Endothelial cell of umbilical vein (primary cell): ENCODE data around the gene HS3ST3A1. TPM values are rescaled to one million over a fixed set of nuclear protein-coding genes. Genes with fewer than 3 reads are reported as not detected.

ENCODE experiments used
- BruUV-seq: library from RNA; stranded (reverse); fragments of 400-500 nt; replicated peaks from 2 replicates; lab custom pipeline; 2021; lab: Mats Ljungman, UMichigan
- CTCF ChIA-PET: fragments of 300-600, 350-600 bp; sonication (Branson Sonifier 250); formaldehyde crosslinking; loops from one replicate; lab custom pipeline; 2021; ENCODE audit warnings: antibody characterized with exemption, inconsistent platforms; lab: Charles Lee
- POLR2A ChIA-PET: fragments of 300-600, 350-600 bp; sonication (Branson Sonifier 250); formaldehyde crosslinking; loops from one replicate; lab custom pipeline; 2021; ENCODE audit warnings: antibody characterized with exemption, inconsistent platforms; lab: Charles Lee
- DNase-seq: peaks from one replicate; pipeline ENCODE4 v3.0.0-alpha.2; 2011; ENCODE audit warnings: low read depth, low spot score
- FAIRE-seq: peaks from 2 replicates; lab custom pipeline; 2011; peaks lifted over from hg19 to GRCh38; lab: Jason Lieb, UNC
- H2AFZ ChIP-seq: 2 replicates; pipeline ENCODE4 v1.6.0; 2012; ENCODE audit warnings: low read depth, low read length, control low read depth, inconsistent platforms
- H3K27ac ChIP-seq: 2 replicates; pipeline ENCODE4 v1.5.1; 2011; ENCODE audit warnings: low read depth, mild to moderate bottlenecking, control low read depth, low read length, moderate library complexity; ENCODE audit not compliant: insufficient read depth
- H3K27me3 ChIP-seq, 2 experiments: 2 replicates each; pipeline versions ENCODE4 v1.6.0 to v1.6.1; 2011; ENCODE audit warnings: low read length in 2 of 2, mixed read lengths in 1 of 2; ENCODE audit not compliant: control insufficient read depth in 2 of 2, insufficient read depth in 2 of 2
- H3K36me3 ChIP-seq, 2 experiments: 2 replicates in 1 of 2; 3 replicates in 1 of 2; pipeline ENCODE4 v1.5.1; 2011; ENCODE audit warnings: low read length in 2 of 2, mild to moderate bottlenecking in 1 of 2, moderate library complexity in 1 of 2; ENCODE audit not compliant: control insufficient read depth in 2 of 2, insufficient read depth in 2 of 2; ENCODE audit errors: extremely low read depth in 1 of 2
- H3K4me1 ChIP-seq: 3 replicates; pipeline ENCODE4 v1.5.1; 2011; ENCODE audit warnings: mild to moderate bottlenecking, low read length; ENCODE audit not compliant: control insufficient read depth, insufficient read depth; ENCODE audit errors: extremely low read depth
- H3K4me2 ChIP-seq: 2 replicates; pipeline ENCODE4 v1.6.1; 2011; ENCODE audit warnings: low read length, control low read depth, mixed read lengths; ENCODE audit not compliant: insufficient read depth
- H3K4me3 ChIP-seq, 3 experiments: fragments of 200-600 bp in 1 of 3; sonication (generic), shearing (Covaris generic) in 1 of 3; replicated peaks in 1 of 3; 2 replicates each; pipeline ENCODE4 v1.5.1; 2011 to 2016; ENCODE audit warnings: control low read depth in 3 of 3, low read length in 3 of 3, mild to moderate bottlenecking in 2 of 3, inconsistent platforms in 1 of 3, low read depth in 1 of 3, moderate library complexity in 1 of 3; ENCODE audit not compliant: insufficient read depth in 1 of 3
- H3K79me2 ChIP-seq: 2 replicates; pipeline ENCODE4 v1.6.0; 2012; ENCODE audit warnings: low read length, inconsistent platforms; ENCODE audit not compliant: control insufficient read depth, insufficient read depth
- H3K9ac ChIP-seq: replicated peaks from 2 replicates; pipeline ENCODE3; 2011; ENCODE audit warnings: low read length, control low read depth; ENCODE audit not compliant: insufficient read depth; ENCODE audit errors: extremely low read depth
- H3K9me1 ChIP-seq: replicated peaks from 3 replicates; pipeline ENCODE4 v1.6.0; 2011; ENCODE audit warnings: mild to moderate bottlenecking, low read length; ENCODE audit not compliant: control insufficient read depth, insufficient read depth; ENCODE audit errors: extremely low read depth
- H3K9me3 ChIP-seq: replicated peaks from 2 replicates; pipeline ENCODE4 v1.5.1; 2012; ENCODE audit warnings: low read length, inconsistent platforms; ENCODE audit not compliant: control insufficient read depth, insufficient read depth
- H4K20me1 ChIP-seq: replicated peaks from 2 replicates; pipeline ENCODE3; 2011; ENCODE audit warnings: mild to moderate bottlenecking, low read length; ENCODE audit not compliant: control insufficient read depth, insufficient read depth; ENCODE audit errors: extremely low read depth
- CTCF ChIP-seq, 2 donors: IDR thresholded peaks; 1 replicate in 1 of 2; 2 replicates in 1 of 2; pipeline ENCODE4 v1.5.1; 2011; ENCODE audit warnings: low read length in 2 of 2, mild to moderate bottlenecking in 2 of 2, moderate library complexity in 2 of 2, control low read depth in 1 of 2, inconsistent platforms in 1 of 2, low read depth in 1 of 2; ENCODE audit not compliant: insufficient read depth in 1 of 2; ENCODE audit errors: extremely low read depth in 1 of 2
- EZH2 ChIP-seq: IDR thresholded peaks from 2 replicates; pipeline ENCODE4 v1.6.1; 2012; ENCODE audit warnings: borderline replicate concordance, low read depth, mild to moderate bottlenecking, moderate library complexity, low read length, inconsistent platforms; ENCODE audit not compliant: severe bottlenecking
- FOS ChIP-seq: IDR thresholded peaks from 2 replicates; pipeline ENCODE4 v1.6.1; 2011; ENCODE audit warnings: mild to moderate bottlenecking, low read length, moderate library complexity, borderline replicate concordance; ENCODE audit not compliant: insufficient read depth
- GATA2 ChIP-seq: IDR thresholded peaks from 2 replicates; pipeline ENCODE4 v1.7.0; 2011; ENCODE audit warnings: low read depth, mild to moderate bottlenecking, moderate library complexity, mixed read lengths, low read length; ENCODE audit not compliant: insufficient read length, insufficient read depth
- JUN ChIP-seq: IDR thresholded peaks from 2 replicates; pipeline ENCODE4 v1.6.1; 2011; ENCODE audit warnings: borderline replicate concordance, low read depth; ENCODE audit not compliant: insufficient read length, insufficient read depth
- MAX ChIP-seq: IDR thresholded peaks from 2 replicates; pipeline ENCODE4 v1.6.1; 2011; ENCODE audit not compliant: insufficient read depth, insufficient read length
- MYC ChIP-seq: IDR thresholded peaks from one replicate; pipeline ENCODE4 v1.6.1; 2011; ENCODE audit warnings: mild to moderate bottlenecking, low read depth, low read length
- POLR2A ChIP-seq: IDR thresholded peaks from 2 replicates; pipeline ENCODE4 v1.6.1; 2012; ENCODE audit warnings: low read depth, mild to moderate bottlenecking, control low read depth, low read length
- POLR2AphosphoS5 ChIP-seq: IDR thresholded peaks from 2 replicates; pipeline ENCODE4 v1.6.1; 2012; ENCODE audit warnings: low read depth, mild to moderate bottlenecking, control low read depth, low read length, moderate library complexity; ENCODE audit not compliant: insufficient read depth
- dilution Hi-C: fragments of 300-500 bp; cut with MboI; formaldehyde crosslinking; loops from one replicate; pipeline ENCODE4 v1.15.0; 2019; ENCODE audit warnings: low sequenced_read_pairs; ENCODE audit not compliant: extremely low pct_ligation_motif_present
- intact Hi-C: fragments of 100-400 bp; cut with micrococcal nuclease; formaldehyde crosslinking; loops from one replicate; pipeline ENCODE4 v1.10.0; 2022
- polyA plus RNA-seq, 4 experiments: library from polyadenylated mRNA; depleted of rRNA in 3 of 4; stranded (reverse) in 3 of 4; unstranded in 1 of 4; fragments of >200 nt; gene quantifications; 2 replicates each; pipeline versions ENCODE4 v1.2.1 to v1.2.3, GENCODE V29; 2011 to 2012; ENCODE audit warnings: missing spikeins in 1 of 4
- total RNA-seq: library from RNA; stranded (reverse); gene quantifications from 2 replicates; pipeline ENCODE4 v1.2.3, GENCODE V29; 2021

The HS3ST3A1 gene
- total and polyA plus RNA-seq, 2 donors (not counting 3 experiments of a cell fraction or from before 2014, with no cell fraction given): not detected

- H3K36me3 ChIP-seq: no peaks in the 10 kb centered on the region
- intact Hi-C loops (no loop called here), dilution Hi-C loops (no loop called here)
- TF ChIP-seq MYC (no peak), POLR2AphosphoS5 (no peak), FOS (no peak), JUN (no peak), MAX (no peak), GATA2 (no peak), POLR2A (no peak), EZH2 (no peak), CTCF (IDR thresholded peaks at IDR 0.05; ENCODE audit: extremely low read depth in 1 of 2, insufficient read depth in 1 of 2, low read depth in 1 of 2, low read length in 2 of 2) (no peak)
- FAIRE-seq (no peak), DNase-seq (no peak)
- no peaks in the 10 kb centered on the region for H3K4me1 ChIP-seq
- POLR2A ChIA-PET: no interaction called here
- no peaks in the 10 kb centered on the region for H3K79me2 ChIP-seq
- no peak overlapping the region for H3K4me2 ChIP-seq
- no peak overlapping the region for H3K27ac ChIP-seq
- BruUV-seq: no TSS peak
- no peak overlapping the region for H3K9ac ChIP-seq
- no peak overlapping the region for H2AFZ ChIP-seq
- H3K9me3 ChIP-seq: peaks cover 5% of the 10 kb centered on the region
- no peaks in the 10 kb centered on the region for H3K9me1 ChIP-seq
- H3K4me3 ChIP-seq: no peak overlapping the region
- CTCF ChIA-PET: no interaction called here
- no peaks in the 10 kb centered on the region for H4K20me1 ChIP-seq
- H3K27me3 ChIP-seq: no peaks in the 10 kb centered on the region
Observed at GRCh38 chr17:13490906-13491482, 110.7 kb downstream of the HS3ST3A1 start.
